Tibial nerve (tissue), 4 donors: ENCODE measurements around the gene A3GALT2. TPM values are rescaled to one million over a fixed set of nuclear protein-coding genes. Genes with fewer than 3 reads are reported as not detected.

Experiments
- DNase-seq, 2 donors: peaks; one replicate each; pipeline ENCODE4 v3.0.0-alpha.2; 2019; ENCODE audit warnings: low spot score in 2 of 2
- H3K27ac ChIP-seq, 4 donors: fragments of 200-600 bp; sonication (generic) in 3 of 4; one replicate each; pipeline ENCODE4 v1.5.1; 2017 to 2019; ENCODE audit warnings: mild to moderate bottlenecking in 1 of 4
- H3K27me3 ChIP-seq, 2 donors: fragments of 200-600 bp; sonication (generic) in 1 of 2; one replicate each; pipeline versions ENCODE4 v1.5.1 to v1.6.0; 2017 to 2019
- H3K36me3 ChIP-seq, 3 donors: fragments of 200-600 bp; sonication (generic); one replicate each; pipeline ENCODE4 v1.5.1; 2018 to 2019
- H3K4me1 ChIP-seq, 4 donors: fragments of 200-600 bp; sonication (generic) in 3 of 4; one replicate each; pipeline ENCODE4 v1.5.1; 2017 to 2019
- H3K4me3 ChIP-seq, 4 donors: fragments of 200-600 bp; sonication (generic) in 3 of 4; one replicate each; pipeline ENCODE4 v1.5.1; 2017 to 2019; ENCODE audit warnings: mild to moderate bottlenecking in 1 of 4, moderate library complexity in 1 of 4
- H3K9me3 ChIP-seq, 4 donors: fragments of 200-600 bp; sonication (generic) in 3 of 4; one replicate each; pipeline ENCODE4 v1.5.1; 2017 to 2019
- CTCF ChIP-seq, 5 experiments: fragments of 200-600 bp in 3 of 5; fragments of 450-650 bp in 2 of 5; sonication (generic) in 3 of 5; IDR thresholded peaks; one replicate each; pipeline ENCODE4 v1.5.1; 2016 to 2019; ENCODE audit warnings: antibody characterized with exemption in 5 of 5, mild to moderate bottlenecking in 3 of 5, moderate library complexity in 2 of 5
- EP300 ChIP-seq, 2 donors: sonication (generic); formaldehyde crosslinking; IDR thresholded peaks; one replicate each; pipeline ENCODE4 v1.6.1; 2017; ENCODE audit warnings: antibody characterized with exemption in 2 of 2, mild to moderate bottlenecking in 1 of 2
- POLR2A ChIP-seq, 2 donors: fragments of 450-650 bp; IDR thresholded peaks; one replicate each; pipeline ENCODE4 v1.6.1; 2017; ENCODE audit warnings: antibody characterized with exemption in 2 of 2, mild to moderate bottlenecking in 2 of 2, moderate library complexity in 2 of 2
- WGBS, 2 donors: methylation state at CpG; one replicate each; pipeline ENCODE4 v1.1.5; 2018; 5-methylcytosine and 5-hydroxymethylcytosine counted together
- total RNA-seq, 4 donors: library from RNA; depleted of rRNA; stranded (reverse); fragments of >200 nt; gene quantifications; one replicate each; pipeline ENCODE4 v1.1.0, GENCODE V29; 2016

A3GALT2 gene
- total RNA-seq, 4 donors from 2014 or later, result 0.42 to 0.66 TPM; not detected in 2

- TF ChIP-seq EP300 (IDR thresholded peaks at IDR 0.05) (no peak), POLR2A (IDR thresholded peaks at IDR 0.05) (no peak), CTCF (IDR thresholded peaks at IDR 0.05) (no peak)
- no peak for DNase-seq
- WGBS, 2 donors, result 70 to 77% methylated on average over 3 to 5 of the region's 5 CpGs
- peaks cover 0 to 17% (median 0%) of the 10 kb centered on the region in 3 donors for H3K36me3 ChIP-seq
- peaks cover 0 to 86% (median 17%) of the 10 kb centered on the region in 4 donors for H3K4me1 ChIP-seq
- H3K27me3 ChIP-seq, result no peaks in the 10 kb centered on the region
- H3K9me3 ChIP-seq, result no peaks in the 10 kb centered on the region
- H3K4me3 ChIP-seq, result no peak overlapping the region
- H3K27ac ChIP-seq, result peak overlapping the region; percentile 15 to 87 (median 50)
These were observed 51.3 kb downstream of the A3GALT2 start for GRCh38 chr1:33269621-33270020.

- no peaks in the 10 kb centered on the region for H3K9me3 ChIP-seq
- TF ChIP-seq POLR2A (IDR thresholded peaks at IDR 0.05) (no peak), CTCF (IDR thresholded peaks at IDR 0.05) (no peak), EP300 (IDR thresholded peaks at IDR 0.05) (no peak)
- H3K4me1 ChIP-seq, result peaks cover 0 to 86% (median 17%) of the 10 kb centered on the region in 4 donors
- H3K27me3 ChIP-seq, result no peaks in the 10 kb centered on the region
- peak overlapping the region; percentile 24 to 87 (median 62) for H3K27ac ChIP-seq
- peaks cover 0 to 17% (median 0%) of the 10 kb centered on the region in 3 donors for H3K36me3 ChIP-seq
- H3K4me3 ChIP-seq, result no peak overlapping the region
- no peak for DNase-seq
- 31% methylated on average over 5 of the region's 5 CpGs for WGBS, 2 donors
These were observed 51.8 kb downstream of the A3GALT2 start for GRCh38 chr1:33268927-33269610.

- Histone ChIP-seq H3K27ac (peak overlapping the region in 3 of 4 donors; percentile 47 to 87 (median 77)), H3K4me3 (no peak overlapping the region), H3K36me3 (peaks cover 0 to 17% (median 0%) of the 10 kb centered on the region in 3 donors), H3K4me1 (peaks cover 0 to 90% (median 17%) of the 10 kb centered on the region in 4 donors), H3K9me3 (no peaks in the 10 kb centered on the region), H3K27me3 (no peaks in the 10 kb centered on the region)
- TF ChIP-seq POLR2A (IDR thresholded peaks at IDR 0.05) (no peak), CTCF (IDR thresholded peaks at IDR 0.05) (no peak), EP300 (IDR thresholded peaks at IDR 0.05) (no peak)
- DNase-seq, result no peak
- 66 to 68% methylated on average over 2 of the region's 2 CpGs for WGBS, 2 donors
These were observed 52.4 kb downstream of the A3GALT2 start for GRCh38 chr1:33268457-33268856.

- 75 to 82% methylated on average over 5 of the region's 5 CpGs for WGBS, 2 donors
- Histone ChIP-seq H3K36me3 (peaks cover 0 to 17% (median 3%) of the 10 kb centered on the region in 3 donors), H3K9me3 (no peaks in the 10 kb centered on the region), H3K4me1 (peaks cover 0 to 91% (median 17%) of the 10 kb centered on the region in 4 donors), H3K27ac (peak overlapping the region in 1 of 4 donors; percentile 77), H3K27me3 (no peaks in the 10 kb centered on the region), H3K4me3 (no peak overlapping the region)
- TF ChIP-seq POLR2A (IDR thresholded peaks at IDR 0.05), result no peak
- TF ChIP-seq CTCF (IDR thresholded peaks at IDR 0.05), result no peak
- TF ChIP-seq EP300 (IDR thresholded peaks at IDR 0.05), result no peak
- no peak for DNase-seq
These were observed 53.3 kb downstream of the A3GALT2 start for GRCh38 chr1:33267468-33268205.

- Histone ChIP-seq H3K4me1 (peaks cover 0 to 86% (median 19%) of the 10 kb centered on the region in 4 donors), H3K36me3 (peaks cover 0 to 17% (median 3%) of the 10 kb centered on the region in 3 donors), H3K4me3 (no peak overlapping the region), H3K27me3 (no peaks in the 10 kb centered on the region), H3K9me3 (no peaks in the 10 kb centered on the region), H3K27ac (no peak overlapping the region)
- WGBS, 2 donors, result 82 to 88% methylated on average over 6 of the region's 6 CpGs
- TF ChIP-seq CTCF (IDR thresholded peaks at IDR 0.05) (no peak), POLR2A (IDR thresholded peaks at IDR 0.05) (no peak), EP300 (IDR thresholded peaks at IDR 0.05) (no peak)
- no peak for DNase-seq
These were observed 54.1 kb downstream of the A3GALT2 start for GRCh38 chr1:33266766-33267165.
